Right kidney (tissue), 1 donor: ENCODE measurements around the gene NOSIP.
A peak's percentile ranks its signal among the peaks of the same experiment; 100 is the strongest.

Experiments
- DNase-seq: peaks from one replicate; pipeline ENCODE4 v3.0.0-alpha.2; 2016

The NOSIP gene

GRCh38 chr19:49574206-49574755, 6.1 kb downstream of the NOSIP start:
- no peak for DNase-seq

- DNase-seq: no peak
Observed at GRCh38 chr19:49573425-49573824, 6.9 kb downstream of the NOSIP start.

GRCh38 chr19:49573009-49573408, 7.3 kb downstream of the NOSIP start:
- DNase-seq: no peak

DNA sequence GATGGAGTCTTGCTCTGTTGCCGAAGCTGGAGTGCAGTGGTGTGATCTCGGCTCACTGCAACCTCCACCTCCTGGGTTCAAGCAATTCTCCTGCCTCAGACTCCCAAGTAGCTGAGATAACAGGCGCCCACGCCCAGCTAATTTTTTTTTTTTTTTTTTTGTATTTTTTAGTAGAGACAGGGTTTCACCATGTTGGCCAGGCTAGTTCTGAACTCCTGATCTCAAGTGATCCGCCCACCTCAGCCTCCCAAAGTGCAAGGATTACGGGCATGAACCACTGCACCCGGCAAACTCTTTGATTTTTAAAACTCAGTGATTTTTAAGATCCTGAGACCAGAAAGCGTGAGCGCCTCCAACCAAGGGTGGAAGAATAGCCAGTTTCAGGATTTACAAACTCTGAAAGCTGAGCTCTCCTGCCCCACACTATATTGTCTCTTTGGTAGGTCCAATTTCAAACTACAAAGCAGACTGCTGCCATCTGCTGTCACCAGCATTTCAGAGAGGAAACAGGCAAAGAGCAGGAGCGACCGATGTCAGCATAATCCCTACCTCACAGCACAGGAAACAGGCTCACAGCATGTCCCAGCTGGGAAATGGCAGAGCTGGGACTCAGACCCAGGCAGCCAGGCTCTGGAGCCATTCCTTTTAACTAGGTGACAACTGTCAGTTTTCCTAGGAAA, 9.2 kb downstream of the NOSIP start:
- no peak for DNase-seq

DNA sequence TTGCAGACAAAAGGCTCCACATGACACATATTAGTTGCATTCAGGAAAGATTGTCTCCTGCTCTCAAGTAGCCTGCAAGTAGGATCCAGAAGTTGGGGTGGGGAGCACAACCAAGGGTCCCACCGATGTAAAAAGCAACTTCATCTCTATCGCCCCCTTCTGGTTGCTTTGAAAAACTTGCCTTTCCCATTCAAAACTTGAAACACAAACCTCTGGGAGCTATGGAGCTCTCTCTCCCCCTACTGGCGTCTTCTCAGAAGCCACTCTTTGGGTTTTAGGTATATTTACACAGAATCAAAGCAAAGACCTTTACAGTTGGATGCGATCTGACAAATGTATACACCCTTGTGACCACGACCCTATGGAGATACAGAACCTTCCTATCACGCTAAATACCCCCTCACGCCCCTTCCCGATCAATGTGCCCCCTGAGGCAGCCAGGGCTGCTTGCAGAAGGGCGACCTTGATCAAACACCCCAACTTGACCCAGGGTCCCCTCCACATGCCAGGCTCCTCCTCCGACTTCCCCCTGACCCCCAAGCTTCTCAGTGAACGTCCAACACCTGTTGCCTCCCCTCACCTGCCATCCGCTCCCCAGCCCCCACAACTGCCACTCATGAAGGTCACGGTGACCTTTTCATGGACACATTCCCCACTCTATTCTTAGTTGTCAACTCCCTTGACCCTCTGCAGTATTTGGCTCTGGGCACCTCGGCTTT, 10.1 kb downstream of the NOSIP start:
- DNase-seq: no peak

DNA sequence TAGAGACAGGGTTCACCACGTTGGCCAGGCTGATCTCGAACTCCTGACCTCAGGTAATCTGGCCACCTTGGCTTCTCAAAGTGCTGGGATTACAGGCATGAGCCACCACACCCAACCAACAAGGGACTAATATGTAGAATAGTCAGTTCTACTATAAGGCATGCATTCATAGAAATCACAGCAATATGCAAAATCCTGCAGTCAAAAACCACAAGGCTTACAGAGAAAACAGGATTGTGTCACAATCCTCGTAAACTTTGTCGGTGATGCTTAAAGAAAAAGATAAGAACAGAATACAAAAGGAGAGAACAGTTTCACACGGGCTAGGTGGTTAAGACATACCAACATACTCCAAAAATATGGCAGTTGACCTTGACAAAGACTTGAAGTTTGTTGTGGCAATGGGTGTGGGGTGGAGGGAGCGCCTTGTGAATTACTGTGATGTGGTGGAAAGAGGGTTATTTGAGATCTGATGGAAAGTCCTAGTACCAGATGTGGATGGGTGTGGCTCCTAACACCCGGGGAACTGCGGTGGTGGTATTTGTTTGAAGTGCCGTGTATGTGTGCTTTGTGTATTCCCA, 12.4 kb downstream of the NOSIP start:
- DNase-seq: no peak

GRCh38 chr19:49566302-49566701, 14.1 kb downstream of the NOSIP start:
- no peak for DNase-seq

DNA sequence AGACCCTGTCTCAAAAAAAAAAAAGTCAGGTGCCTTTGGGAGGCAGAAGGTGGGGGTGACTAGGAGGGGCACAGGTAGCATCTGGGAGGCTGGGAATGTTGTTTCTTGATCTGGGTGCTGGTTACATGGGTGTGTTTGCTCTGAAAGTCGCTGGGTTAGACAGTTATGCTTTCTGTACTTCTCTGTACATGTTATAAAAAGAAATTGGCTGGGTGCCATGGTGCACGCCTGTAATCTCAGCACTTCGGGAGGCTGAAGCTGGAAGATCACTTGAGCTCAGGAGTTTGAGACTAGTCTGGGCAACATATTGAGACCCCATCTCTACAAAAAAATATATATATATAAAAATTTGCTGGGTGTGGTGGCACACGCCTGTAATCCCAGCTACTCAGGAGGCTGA, 15.1 kb downstream of the NOSIP start:
- no peak for DNase-seq

DNA sequence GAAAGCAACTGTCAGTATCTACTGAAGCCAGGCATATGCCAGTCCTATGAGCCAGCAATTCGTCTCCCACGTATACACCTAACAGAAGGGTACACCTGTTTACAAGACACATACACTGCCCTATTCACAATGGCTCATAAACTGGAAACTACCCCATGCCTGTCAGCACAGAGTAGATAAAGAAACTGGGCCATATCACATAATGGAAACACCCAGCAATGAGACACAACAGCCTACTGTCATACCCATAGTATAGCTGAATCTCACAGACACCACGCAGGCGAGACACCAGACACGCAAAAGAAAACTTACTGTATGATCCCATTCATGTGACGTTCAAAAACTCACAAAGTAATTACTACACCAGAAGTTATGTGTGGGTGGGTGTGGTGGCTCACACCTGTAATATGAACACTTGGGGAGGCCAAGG, 15.7 kb downstream of the NOSIP start:
- no peak for DNase-seq

DNA sequence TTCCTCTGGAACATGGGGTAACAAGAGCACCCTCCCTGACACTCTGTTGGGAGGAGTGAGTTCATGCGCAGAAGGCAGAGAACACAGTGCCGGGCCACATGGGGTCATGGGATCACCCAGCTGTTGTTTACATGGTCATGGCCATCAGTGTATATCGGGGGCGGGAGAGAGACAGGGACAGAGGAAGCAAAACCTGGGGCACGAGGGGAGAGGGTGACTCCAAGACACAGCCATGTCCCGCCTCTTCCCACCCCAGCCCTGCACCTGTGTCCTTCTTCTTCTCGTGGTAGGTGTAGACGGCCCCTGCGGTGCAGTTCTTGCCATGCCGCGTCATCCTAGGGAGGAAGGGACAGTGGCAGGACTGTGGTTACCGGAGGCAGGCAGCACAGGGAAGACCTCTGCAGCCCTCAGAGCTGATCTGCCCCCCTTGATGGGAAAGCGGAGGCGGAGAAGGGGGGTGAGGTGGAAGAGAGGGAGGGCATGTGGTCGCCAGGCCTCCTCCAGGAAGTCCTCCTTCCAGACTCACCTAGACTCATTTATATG, 19.9 kb downstream of the NOSIP start:
- no peak for DNase-seq

DNA sequence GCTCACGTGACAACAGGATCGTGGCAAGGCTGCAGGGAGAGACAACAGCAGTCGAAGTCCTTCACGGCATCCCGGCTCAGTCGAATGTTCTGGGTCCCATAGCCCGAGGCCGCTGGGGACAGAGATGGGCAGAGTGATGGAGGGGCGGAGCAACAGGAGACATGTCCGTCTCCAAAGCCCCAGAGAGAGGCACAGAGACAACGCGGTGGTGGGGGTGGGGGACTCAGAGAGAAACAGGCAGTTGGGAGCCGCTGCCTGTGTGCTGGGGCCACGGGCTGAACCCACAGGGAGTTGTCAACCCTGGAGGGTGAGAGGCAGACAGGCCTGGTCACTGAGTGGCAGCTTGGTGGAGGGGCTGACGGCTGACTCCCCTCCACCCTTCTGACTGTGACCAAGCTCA, 20.4 kb downstream of the NOSIP start:
- DNase-seq: no peak

DNA sequence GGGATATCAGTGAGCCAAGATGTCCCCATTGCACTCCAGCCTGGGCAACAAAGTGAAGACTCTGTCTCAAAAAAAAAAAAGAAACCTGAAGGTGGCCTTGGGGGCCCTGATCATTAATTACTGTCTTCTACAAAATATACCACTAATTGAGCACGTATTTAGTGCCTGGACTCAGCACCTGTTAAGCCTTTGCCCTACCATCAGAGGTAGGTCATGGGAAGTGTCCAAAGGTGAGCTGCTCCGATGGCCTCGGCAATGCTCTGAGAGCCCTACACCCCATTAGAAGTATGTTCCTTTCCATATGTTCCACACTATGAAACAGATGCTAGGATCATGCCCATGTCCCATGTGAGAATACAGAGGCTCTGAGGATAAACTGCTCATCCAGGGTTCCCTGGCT, 20.9 kb downstream of the NOSIP start:
- DNase-seq: no peak

DNA sequence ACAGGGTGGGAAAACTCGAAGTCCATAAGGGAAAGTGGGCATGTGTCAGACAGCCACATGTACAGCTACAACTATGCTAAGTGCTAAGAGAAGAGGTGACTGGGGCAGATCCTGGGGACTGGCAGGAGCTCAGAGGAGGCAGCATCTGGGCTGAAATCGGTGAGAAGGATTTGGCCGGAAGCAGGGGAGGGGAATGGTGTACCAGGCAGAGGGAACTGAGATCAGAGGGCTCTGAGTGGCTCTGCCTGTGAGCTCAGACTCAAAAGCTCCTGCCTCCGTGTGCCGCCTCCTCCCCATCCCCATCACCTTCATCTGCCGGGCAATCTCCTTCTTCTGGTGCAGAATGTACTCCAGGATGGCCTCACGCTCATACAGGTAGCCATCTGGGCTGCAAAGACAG, 21.8 kb downstream of the NOSIP start:
- DNase-seq: no peak

DNA sequence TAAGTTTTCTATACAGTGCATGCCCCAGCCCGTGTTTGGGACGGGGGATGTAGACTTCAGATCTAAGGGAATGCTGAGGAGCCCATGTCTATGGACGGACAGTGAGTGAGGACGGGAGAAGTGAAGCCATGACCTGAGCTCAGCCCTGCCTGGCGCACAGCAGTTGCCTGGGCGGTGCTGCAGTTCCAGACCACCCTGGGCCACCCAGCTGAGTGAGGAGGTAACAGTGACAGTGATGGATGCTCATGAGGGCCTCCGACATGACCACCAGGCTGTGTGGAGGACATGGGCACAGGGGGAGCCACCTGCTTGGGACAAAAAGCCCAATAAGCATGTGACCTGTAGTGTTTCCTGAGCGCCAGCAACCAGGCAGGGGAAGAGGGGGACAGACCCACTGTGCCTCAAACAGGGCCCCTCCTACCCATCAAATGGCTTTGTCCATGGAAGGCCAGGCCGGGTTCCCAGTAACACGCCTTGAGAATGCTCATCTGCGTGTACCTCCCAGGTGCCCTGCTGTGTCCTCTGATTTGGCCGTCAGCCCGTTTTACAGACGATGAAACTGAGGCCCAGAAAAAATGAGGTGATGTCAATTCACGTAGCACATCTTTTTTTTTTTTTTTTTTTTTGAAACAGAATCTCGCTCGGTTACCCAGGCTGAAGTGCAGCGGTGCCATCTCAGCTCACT, 22.6 kb downstream of the NOSIP start:
- DNase-seq: no peak

- peak; percentile 36 for DNase-seq
Observed at GRCh38 chr19:49556412-49557398, 23.7 kb downstream of the NOSIP start.

DNA sequence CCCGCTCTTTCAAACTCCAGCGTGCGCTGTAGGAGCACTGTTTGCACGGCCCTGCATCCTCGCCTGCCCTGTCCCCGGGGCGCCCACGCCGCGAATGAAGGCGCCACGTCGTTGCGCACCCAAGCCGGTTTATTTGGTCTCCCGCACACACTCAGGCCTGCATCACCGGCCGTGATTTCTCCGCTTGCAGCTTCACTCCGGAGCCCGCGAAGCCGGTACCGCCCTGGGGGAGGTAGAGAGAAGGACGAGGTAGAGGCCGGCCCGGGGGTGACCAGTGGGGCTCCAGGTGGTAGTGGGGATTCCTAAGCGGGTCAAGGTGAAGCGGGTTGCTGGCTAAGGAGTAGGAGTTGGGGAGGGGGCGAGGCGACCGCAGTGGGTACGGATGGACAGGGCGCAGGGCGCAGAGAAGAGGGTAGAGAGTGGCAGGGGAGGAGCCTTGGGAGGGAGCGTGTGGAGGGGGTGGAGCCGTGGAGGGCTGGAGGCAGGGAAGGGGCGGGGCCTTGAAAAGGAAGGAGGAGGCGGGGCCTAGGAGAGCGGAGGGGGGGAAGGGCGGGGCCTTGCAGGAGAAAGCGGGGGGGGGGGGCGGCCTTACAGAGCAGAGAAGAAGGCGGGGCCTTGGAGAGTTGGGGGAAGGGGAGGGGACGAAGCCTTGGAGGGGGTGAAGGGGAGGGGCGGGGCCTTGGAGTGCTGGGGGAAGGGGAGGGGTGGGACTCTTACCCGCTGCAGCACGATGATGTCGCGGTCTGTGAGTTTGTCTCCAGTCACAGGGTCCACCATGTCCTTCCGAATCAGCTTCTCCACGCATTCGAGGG, 24.6 kb downstream of the NOSIP start:
- DNase-seq: no peak

GRCh38 chr19:49554701-49555181, 25.6 kb downstream of the NOSIP start:
- no peak for DNase-seq

DNA sequence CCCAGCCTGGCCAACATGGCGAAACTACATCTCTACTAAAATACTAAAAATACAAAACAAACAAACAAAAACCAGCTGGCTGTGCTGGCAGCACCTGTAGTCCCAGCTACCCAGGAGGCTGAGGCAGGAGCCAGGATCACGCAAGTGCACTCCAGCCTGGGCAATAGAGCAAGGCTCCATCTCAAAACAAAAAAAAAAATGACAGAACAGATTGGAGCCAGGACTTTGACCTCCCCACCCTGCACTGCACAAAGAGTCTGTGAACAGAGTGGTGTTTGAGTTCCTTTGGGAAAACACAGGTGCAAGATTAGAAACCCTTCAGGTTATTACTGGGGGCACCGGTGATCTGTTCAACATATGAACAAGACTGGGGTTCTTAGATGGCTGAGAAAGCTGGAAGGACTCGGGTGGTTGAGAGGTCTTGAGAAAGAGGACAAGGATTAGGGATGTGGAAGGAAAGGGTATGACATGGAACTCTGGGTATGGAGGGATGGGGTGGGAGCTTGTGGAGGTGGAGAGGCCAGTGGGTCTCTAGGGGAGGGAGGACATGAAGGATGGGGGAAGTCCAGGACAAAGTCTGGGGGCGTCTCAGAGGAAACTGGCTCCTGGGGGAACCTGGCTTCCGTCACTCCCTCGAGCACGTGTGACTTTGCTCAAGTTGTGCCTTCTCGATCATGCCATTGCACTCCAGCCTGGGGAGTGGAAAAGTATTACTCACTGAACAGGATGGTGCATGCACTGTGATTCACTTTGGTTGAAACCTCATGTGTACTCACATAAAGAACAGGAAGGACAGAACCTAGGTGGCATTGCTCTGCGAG, 26.7 kb downstream of the NOSIP start:
- no peak for DNase-seq

GRCh38 chr19:49552749-49553148, 27.6 kb downstream of the NOSIP start:
- DNase-seq: no peak
